ENCODE data around the gene MISP. TPM values are rescaled to one million over a fixed set of nuclear protein-coding genes. Genes with fewer than 3 reads are reported as not detected.

The MISP gene
- total and polyA plus RNA-seq, 9 of the 15 experiments (the other 6 are each of a cell fraction or from before 2014, with no cell fraction given): 0.04 to 0.29 (median 0.05) TPM; not detected in 5

- TF ChIP-seq AFF4 (CRISPR knock-in tag; IDR thresholded peaks at IDR 0.05) (peak; percentile 73; the same call in 1 of the 2 replicates), HOXB6 (CRISPR knock-in tag; IDR thresholded peaks at IDR 0.05; ENCODE audit: borderline replicate concordance) (no peak), PRDM10 (IDR thresholded peaks at IDR 0.05; ENCODE audit: partially characterized antibody) (peak; percentile 47), POU5F1 (IDR thresholded peaks at IDR 0.05; ENCODE audit: borderline replicate concordance, low read depth, low read length, partially characterized antibody) (no peak), MED1 (CRISPR knock-in tag; IDR thresholded peaks at IDR 0.05; ENCODE audit: borderline replicate concordance) (no peak), ZNF274 (IDR thresholded peaks at IDR 0.05; ENCODE audit: borderline replicate concordance, low read depth, low read length) (no peak), CTCFL (IDR thresholded peaks at IDR 0.05; ENCODE audit: borderline replicate concordance, insufficient read depth, low read depth, low read length, poor library complexity, severe bottlenecking) (no peak), ZC3H11A (IDR thresholded peaks at IDR 0.05; ENCODE audit: low read depth, low read length) (no peak), ZBTB43 (CRISPR knock-in tag; IDR thresholded peaks at IDR 0.05) (no peak), PRMT5 (CRISPR knock-in tag; IDR thresholded peaks at IDR 0.05) (no peak), DIDO1 (tag; IDR thresholded peaks at IDR 0.05; ENCODE audit: low read depth) (peak; percentile 58; the same call in 1 of the 2 replicates), DDX20 (tag; IDR thresholded peaks at IDR 0.05; ENCODE audit: low read depth) (no peak), ZNF780A (CRISPR knock-in tag; IDR thresholded peaks at IDR 0.05) (no peak)
Measured at GRCh38 chr19:796692-797527, 46.0 kb downstream of the MISP start, which contains the start of gene PTBP1 (continued).
